ENCODE data around the gene KBTBD8. TPM values are rescaled to one million over a fixed set of nuclear protein-coding genes. Genes with fewer than 3 reads are reported as not detected.

Gene KBTBD8
- total RNA-seq, 4 donors from 2014 or later, result 1.1 to 8.0 (median 1.6) TPM

DNA sequence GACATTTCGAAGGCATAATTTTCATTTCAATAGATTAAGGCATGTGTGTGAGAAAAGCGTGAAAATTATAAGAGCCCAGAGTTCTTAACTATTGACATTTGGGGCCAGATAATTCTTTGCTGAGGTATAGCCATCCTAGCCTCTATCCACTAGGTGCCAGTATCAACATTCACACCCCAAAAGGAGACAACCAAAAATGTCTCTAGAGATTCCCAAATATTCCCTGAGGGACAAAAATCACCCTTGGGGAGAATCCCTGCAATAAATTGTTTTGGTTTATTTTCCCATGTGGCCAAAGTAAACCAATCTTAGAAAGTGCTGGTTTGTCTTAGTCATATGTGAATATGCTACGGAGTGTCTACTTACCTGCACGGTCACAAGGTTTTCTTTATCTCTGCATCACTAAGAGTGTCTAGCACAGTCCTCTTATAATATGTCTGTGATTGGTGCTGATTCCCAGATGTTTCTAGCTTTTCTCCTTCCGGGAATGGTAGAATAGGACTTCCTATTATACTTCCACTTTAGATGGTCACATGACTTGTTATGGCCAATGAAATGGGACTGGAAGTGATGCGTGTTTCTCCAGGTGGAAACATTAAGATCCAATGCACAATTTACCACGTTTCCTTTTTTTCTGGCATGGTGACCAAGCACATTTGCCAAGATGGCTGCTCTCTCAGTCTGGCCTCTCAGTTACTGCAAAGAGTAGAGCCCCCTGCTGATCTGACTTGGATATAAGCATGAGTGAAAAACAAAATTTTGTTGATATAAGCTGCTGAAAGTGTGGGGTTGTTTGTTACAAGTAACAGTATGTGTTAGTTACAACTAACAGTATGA is 8.0 kb upstream of the KBTBD8 start:
- Histone ChIP-seq H3K27ac (no peak overlapping the region), H3K36me3 (no peaks in the 10 kb centered on the region), H3K4me3 (peak overlapping the region in 1 of 4 donors; percentile 17), H3K4me1 (no peaks in the 10 kb centered on the region), H3K27me3 (no peaks in the 10 kb centered on the region), H3K9me3 (no peaks in the 10 kb centered on the region)
- intact Hi-C loops (cut with DNase I; ENCODE audit: low total_unique reads), result no loop called here
- ATAC-seq, result no peak
- in situ Hi-C loops (cut with MboI; ENCODE audit: low sequenced_read_pairs in 4 of 4), result no loop called here
- no peak for DNase-seq
- TF ChIP-seq, protein P1, sequence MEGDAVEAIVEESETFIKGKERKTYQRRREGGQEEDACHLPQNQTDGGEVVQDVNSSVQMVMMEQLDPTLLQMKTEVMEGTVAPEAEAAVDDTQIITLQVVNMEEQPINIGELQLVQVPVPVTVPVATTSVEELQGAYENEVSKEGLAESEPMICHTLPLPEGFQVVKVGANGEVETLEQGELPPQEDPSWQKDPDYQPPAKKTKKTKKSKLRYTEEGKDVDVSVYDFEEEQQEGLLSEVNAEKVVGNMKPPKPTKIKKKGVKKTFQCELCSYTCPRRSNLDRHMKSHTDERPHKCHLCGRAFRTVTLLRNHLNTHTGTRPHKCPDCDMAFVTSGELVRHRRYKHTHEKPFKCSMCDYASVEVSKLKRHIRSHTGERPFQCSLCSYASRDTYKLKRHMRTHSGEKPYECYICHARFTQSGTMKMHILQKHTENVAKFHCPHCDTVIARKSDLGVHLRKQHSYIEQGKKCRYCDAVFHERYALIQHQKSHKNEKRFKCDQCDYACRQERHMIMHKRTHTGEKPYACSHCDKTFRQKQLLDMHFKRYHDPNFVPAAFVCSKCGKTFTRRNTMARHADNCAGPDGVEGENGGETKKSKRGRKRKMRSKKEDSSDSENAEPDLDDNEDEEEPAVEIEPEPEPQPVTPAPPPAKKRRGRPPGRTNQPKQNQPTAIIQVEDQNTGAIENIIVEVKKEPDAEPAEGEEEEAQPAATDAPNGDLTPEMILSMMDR (IDR thresholded peaks at IDR 0.05 in 4 of 5, conservative IDR thresholded peaks at IDR 0.05 in 1 of 5), result no peak
- no peak for TF ChIP-seq POLR2A (IDR thresholded peaks at IDR 0.05)

DNA sequence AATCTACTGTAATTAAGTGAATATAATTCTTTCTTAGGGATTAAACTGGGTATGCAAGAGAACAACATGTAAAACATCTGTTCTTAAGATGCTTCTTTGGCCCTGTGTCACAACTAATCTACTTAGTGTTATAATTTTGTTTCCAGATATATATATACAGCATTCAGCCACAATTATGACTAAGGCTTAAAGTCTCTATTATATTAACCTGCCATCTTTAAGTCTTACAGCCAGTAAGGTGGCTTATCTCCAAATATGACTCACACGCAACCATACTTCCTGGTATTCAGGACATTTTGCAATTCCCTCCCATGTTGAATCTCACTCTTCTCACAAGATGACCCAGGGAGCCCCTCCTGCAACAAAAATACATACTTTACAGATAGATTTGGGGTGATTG is 6.6 kb upstream of the KBTBD8 start:
- Histone ChIP-seq H3K27ac (no peak overlapping the region), H3K9me3 (no peaks in the 10 kb centered on the region), H3K4me3 (no peak overlapping the region), H3K36me3 (no peaks in the 10 kb centered on the region), H3K4me1 (no peaks in the 10 kb centered on the region), H3K27me3 (peaks cover 0 to 4% (median 0%) of the 10 kb centered on the region in 3 donors)
- intact Hi-C loops (cut with DNase I; ENCODE audit: low total_unique reads) (no loop called here), in situ Hi-C loops (cut with MboI; ENCODE audit: low sequenced_read_pairs in 4 of 4) (no loop called here)
- no peak for TF ChIP-seq POLR2A (IDR thresholded peaks at IDR 0.05)
- TF ChIP-seq, protein P1 (IDR thresholded peaks at IDR 0.05 in 4 of 5, conservative IDR thresholded peaks at IDR 0.05 in 1 of 5), result no peak
- no peak for ATAC-seq
- no peak for DNase-seq

DNA sequence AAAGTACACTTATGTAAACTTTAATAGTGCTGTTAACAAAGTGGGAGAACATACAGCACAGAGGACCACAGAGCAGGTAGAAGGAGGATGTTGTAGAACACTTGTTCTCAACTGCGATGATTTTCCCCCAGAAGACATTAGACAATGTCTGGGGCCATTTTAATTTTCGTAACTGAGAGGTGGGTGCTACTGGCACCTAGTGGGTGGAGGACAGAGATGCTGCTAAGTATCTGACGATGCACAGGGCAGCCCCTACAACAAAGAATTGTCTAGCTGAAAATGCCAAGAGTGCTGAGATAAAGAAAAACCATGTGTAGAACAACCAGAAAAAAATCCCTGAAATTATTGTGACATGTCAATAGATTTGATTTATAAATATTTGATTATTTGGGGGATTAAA is 5.0 kb upstream of the KBTBD8 start:
- Histone ChIP-seq H3K9me3 (no peaks in the 10 kb centered on the region), H3K27me3 (peaks cover 0 to 4% (median 0%) of the 10 kb centered on the region in 3 donors), H3K4me1 (peaks cover 0 to 5% of the 10 kb centered on the region in 2 donors), H3K36me3 (no peaks in the 10 kb centered on the region), H3K27ac (no peak overlapping the region), H3K4me3 (no peak overlapping the region)
- ATAC-seq, result no peak
- TF ChIP-seq POLR2A (IDR thresholded peaks at IDR 0.05), result no peak
- TF ChIP-seq, protein P1 (IDR thresholded peaks at IDR 0.05 in 4 of 5, conservative IDR thresholded peaks at IDR 0.05 in 1 of 5), result no peak
- in situ Hi-C loops (cut with MboI; ENCODE audit: low sequenced_read_pairs in 4 of 4) (no loop called here), intact Hi-C loops (cut with DNase I; ENCODE audit: low total_unique reads) (no loop called here)
- no peak for DNase-seq

DNA sequence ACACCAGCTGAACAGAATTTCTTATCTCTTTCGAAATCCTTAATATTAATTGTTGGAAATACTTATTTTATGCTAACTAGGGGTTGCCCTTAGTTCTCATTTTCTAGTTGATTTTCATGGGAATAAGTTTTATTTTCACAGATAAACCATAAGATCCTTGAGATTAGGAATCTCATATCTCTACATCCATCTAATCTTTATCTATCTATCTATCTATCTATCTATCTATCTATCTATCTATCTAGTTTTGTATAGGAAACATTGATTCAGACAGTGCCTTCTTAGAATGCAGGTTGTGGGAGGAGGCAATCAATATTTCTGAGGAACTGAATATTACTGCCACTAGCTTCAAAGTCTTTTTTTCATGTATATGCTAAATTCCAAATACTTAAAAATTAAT is 3.5 kb upstream of the KBTBD8 start:
- Histone ChIP-seq H3K36me3 (no peaks in the 10 kb centered on the region), H3K27ac (no peak overlapping the region), H3K4me1 (peaks cover 11 to 12% of the 10 kb centered on the region in 2 donors), H3K27me3 (peaks cover 0 to 4% (median 0%) of the 10 kb centered on the region in 3 donors), H3K9me3 (no peaks in the 10 kb centered on the region), H3K4me3 (no peak overlapping the region)
- no peak for DNase-seq
- no peak for ATAC-seq
- in situ Hi-C loops (cut with MboI; ENCODE audit: low sequenced_read_pairs in 4 of 4), result no loop called here
- TF ChIP-seq, protein P1 (IDR thresholded peaks at IDR 0.05 in 4 of 5, conservative IDR thresholded peaks at IDR 0.05 in 1 of 5), result no peak
- TF ChIP-seq POLR2A (IDR thresholded peaks at IDR 0.05), result no peak
- intact Hi-C loops (cut with DNase I; ENCODE audit: low total_unique reads), result no loop called here
